H1 (cell line): Measurements from ENCODE around the gene POLDIP3. TPM values are rescaled to one million over a fixed set of nuclear protein-coding genes. Genes with fewer than 3 reads are reported as not detected.

ENCODE experiments used
- CTCF ChIA-PET: fragments of 300-600 bp; sonication (Branson Sonifier 250); formaldehyde crosslinking; loops from one replicate; lab custom pipeline; 2021; ENCODE audit not compliant: partially characterized antibody; lab: Charles Lee
- POLR2A ChIA-PET: fragments of 300-600 bp; sonication (Branson Sonifier 250); formaldehyde crosslinking; loops from one replicate; lab custom pipeline; 2021; ENCODE audit warnings: inconsistent platforms; ENCODE audit not compliant: partially characterized antibody; lab: Charles Lee
- DNase-seq, 2 experiments: peaks; one replicate each; pipeline versions ENCODE4 v3.0.0 to v3.0.0-alpha.2; 2010 to 2022; ENCODE audit warnings: low spot score in 2 of 2, low read depth in 1 of 2, mixed read lengths in 1 of 2
- FAIRE-seq: peaks from 2 replicates; lab custom pipeline; 2011; peaks lifted over from hg19 to GRCh38; lab: Jason Lieb, UNC
- H2AFZ ChIP-seq: 2 replicates; pipeline ENCODE4 v1.8.1; 2012; ENCODE audit warnings: low read length, inconsistent platforms
- H2AK5ac ChIP-seq: 2 replicates; pipeline ENCODE4 v1.6.1; 2013; ENCODE audit warnings: low read depth, low read length
- H2BK120ac ChIP-seq: replicated peaks from 2 replicates; pipeline ENCODE3; 2013; ENCODE audit warnings: low read depth, low read length, inconsistent platforms
- H2BK12ac ChIP-seq: 2 replicates; pipeline ENCODE4 v1.6.1; 2013; ENCODE audit warnings: low read depth, low read length
- H2BK15ac ChIP-seq: 2 replicates; pipeline ENCODE4 v1.6.1; 2013; ENCODE audit warnings: low read length
- H2BK20ac ChIP-seq: 2 replicates; pipeline ENCODE4 v1.6.1; 2013; ENCODE audit warnings: low read length
- H2BK5ac ChIP-seq: 2 replicates; pipeline ENCODE4 v1.6.1; 2013; ENCODE audit warnings: low read depth, low read length
- H3K14ac ChIP-seq: 2 replicates; pipeline ENCODE4 v1.6.1; 2013; ENCODE audit warnings: inconsistent platforms; ENCODE audit not compliant: insufficient read length
- H3K18ac ChIP-seq: 2 replicates; pipeline ENCODE4 v1.6.1; 2013; ENCODE audit warnings: low read length; ENCODE audit errors: extremely low read depth
- H3K23ac ChIP-seq: 2 replicates; pipeline ENCODE4 v1.6.1; 2013; ENCODE audit warnings: inconsistent platforms; ENCODE audit not compliant: insufficient read length
- H3K23me2 ChIP-seq: 2 replicates; pipeline ENCODE4 v1.6.1; 2013; ENCODE audit warnings: low read depth, low read length
- H3K27ac ChIP-seq: 2 replicates; pipeline ENCODE4 v1.6.1; 2011; ENCODE audit warnings: low read depth, low read length, inconsistent platforms
- H3K27me3 ChIP-seq, 4 experiments: replicated peaks in 1 of 4; 1 replicate in 1 of 4; 2 replicates in 3 of 4; pipeline versions ENCODE4 v1.6.1 to v1.8.1; 2011 to 2013; ENCODE audit warnings: low read length in 3 of 4, mild to moderate bottlenecking in 3 of 4, inconsistent platforms in 2 of 4, mixed read lengths in 2 of 4, moderate library complexity in 1 of 4; ENCODE audit not compliant: control insufficient read depth in 3 of 4, insufficient read depth in 3 of 4; ENCODE audit errors: extremely low read depth in 1 of 4
- H3K36me3 ChIP-seq, 4 experiments: 2 replicates each; pipeline versions ENCODE4 v1.6.1 to v1.8.1; 2011 to 2013; ENCODE audit warnings: mild to moderate bottlenecking in 4 of 4, low read length in 3 of 4, moderate library complexity in 2 of 4, control low read depth in 1 of 4, inconsistent platforms in 1 of 4; ENCODE audit not compliant: insufficient read depth in 4 of 4, control insufficient read depth in 2 of 4
- H3K4ac ChIP-seq: replicated peaks from 2 replicates; pipeline ENCODE3; 2013; ENCODE audit warnings: low read length, low read depth, mixed read lengths, inconsistent platforms; ENCODE audit not compliant: insufficient read length
- H3K4me1 ChIP-seq, 4 experiments: replicated peaks in 1 of 4; 1 replicate in 1 of 4; 2 replicates in 3 of 4; pipeline versions ENCODE4 v1.6.1 to v1.8.1; 2011 to 2013; ENCODE audit warnings: low read length in 3 of 4, inconsistent platforms in 2 of 4, mixed read lengths in 1 of 4; ENCODE audit not compliant: insufficient read depth in 4 of 4, control insufficient read depth in 3 of 4
- H3K4me2 ChIP-seq, 2 experiments: 2 replicates each; pipeline versions ENCODE4 v1.6.1 to v1.8.1; 2011 to 2013; ENCODE audit warnings: low read depth in 2 of 2, low read length in 2 of 2, control low read depth in 1 of 2, inconsistent platforms in 1 of 2, mild to moderate bottlenecking in 1 of 2; ENCODE audit not compliant: insufficient read depth in 1 of 2
- H3K4me3 ChIP-seq, 4 experiments: fragments of 200-600, 300-600 bp in 1 of 4; sonication (generic), shearing (Covaris generic), sonication (Bioruptor Twin) in 1 of 4; 2 replicates each; pipeline versions ENCODE4 v1.5.1 to v1.8.1; 2011 to 2016; ENCODE audit warnings: low read length in 4 of 4, low read depth in 3 of 4, control low read depth in 2 of 4, inconsistent platforms in 2 of 4, mild to moderate bottlenecking in 2 of 4, mixed read lengths in 1 of 4, moderate library complexity in 1 of 4; ENCODE audit not compliant: insufficient read depth in 2 of 4; ENCODE audit errors: extremely low read depth in 1 of 4
- H3K56ac ChIP-seq: replicated peaks from 2 replicates; pipeline ENCODE3; 2013; ENCODE audit warnings: low read depth, mild to moderate bottlenecking, mixed read lengths, low read length, inconsistent platforms; ENCODE audit not compliant: insufficient read length
- H3K79me1 ChIP-seq: 2 replicates; pipeline ENCODE4 v1.6.1; 2013; ENCODE audit warnings: low read depth, low read length, control low read depth
- H3K79me2 ChIP-seq, 2 experiments: 2 replicates each; pipeline versions ENCODE4 v1.6.1 to v1.8.1; 2012 to 2013; ENCODE audit warnings: low read length in 2 of 2, mild to moderate bottlenecking in 2 of 2, inconsistent platforms in 1 of 2; ENCODE audit not compliant: insufficient read depth in 2 of 2, control insufficient read depth in 1 of 2
- H3K9ac ChIP-seq, 4 experiments: replicated peaks in 1 of 4; 1 replicate in 1 of 4; 2 replicates in 3 of 4; pipeline versions ENCODE4 v1.6.1 to v1.8.1; 2011 to 2013; ENCODE audit warnings: low read depth in 3 of 4, low read length in 3 of 4, control low read depth in 2 of 4, mild to moderate bottlenecking in 2 of 4, moderate library complexity in 2 of 4, inconsistent platforms in 1 of 4; ENCODE audit errors: extremely low read depth in 1 of 4
- H3K9me3 ChIP-seq, 2 experiments: 2 replicates each; pipeline versions ENCODE4 v1.6.1 to v1.8.1; 2012 to 2013; ENCODE audit warnings: mild to moderate bottlenecking in 2 of 2, moderate library complexity in 2 of 2, control low read depth in 1 of 2, inconsistent platforms in 1 of 2, low read depth in 1 of 2, low read length in 1 of 2, mixed read lengths in 1 of 2; ENCODE audit not compliant: insufficient read depth in 2 of 2
- H4K20me1 ChIP-seq, 2 experiments: replicated peaks in 1 of 2; 2 replicates each; pipeline versions ENCODE3 to v1.8.1; 2011 to 2013; ENCODE audit warnings: inconsistent platforms in 2 of 2, low read length in 2 of 2, mild to moderate bottlenecking in 1 of 2; ENCODE audit not compliant: insufficient read depth in 2 of 2, control insufficient read depth in 1 of 2
- H4K5ac ChIP-seq: 2 replicates; pipeline ENCODE4 v1.6.1; 2013; ENCODE audit warnings: low read length, low read depth, mixed read lengths, inconsistent platforms; ENCODE audit not compliant: insufficient read length
- H4K8ac ChIP-seq: 2 replicates; pipeline ENCODE4 v1.8.0; 2013; ENCODE audit warnings: mild to moderate bottlenecking, moderate library complexity, low read length, inconsistent platforms; ENCODE audit not compliant: insufficient read depth; ENCODE audit errors: extremely low read depth
- H4K91ac ChIP-seq: replicated peaks from 2 replicates; pipeline ENCODE3; 2013; ENCODE audit warnings: low read length, mixed read lengths, inconsistent platforms; ENCODE audit not compliant: insufficient read length
- POU5F1 ChIP-seq: IDR thresholded peaks from 2 replicates; pipeline ENCODE4 v1.6.1; 2011; ENCODE audit warnings: low read depth, mild to moderate bottlenecking, low read length, moderate library complexity
- SP4 ChIP-seq: IDR thresholded peaks from 2 replicates; pipeline ENCODE4 v1.6.1; 2012; ENCODE audit warnings: low read length, inconsistent platforms
- WGBS, 2 experiments: shearing (Covaris generic) in 1 of 2; methylation state at CpG; one replicate each; pipeline versions ENCODE4 v1.1.6 to v1.1.7; 2013 to 2015; ENCODE audit warnings: low lambda C conversion rate in 2 of 2, mixed read lengths in 2 of 2, inconsistent platforms in 1 of 2, low coverage in 1 of 2, missing lambda C conversion rate in 1 of 2; ENCODE audit not compliant: insufficient replicate concordance in 2 of 2, insufficient coverage in 1 of 2, insufficient read length in 1 of 2; ENCODE audit errors: extremely low coverage in 1 of 2, missing lambda C conversion rate in 1 of 2; 5-methylcytosine and 5-hydroxymethylcytosine counted together
- polyA plus RNA-seq, 7 experiments: library from polyadenylated mRNA; depleted of rRNA in 3 of 7; stranded (reverse) in 5 of 7; unstranded in 2 of 7; fragments of >200 nt in 5 of 7; fragments of 200-250 nt in 2 of 7; gene quantifications; 1 replicate in 5 of 7; 2 replicates in 1 of 7; 4 replicates in 1 of 7; pipeline versions ENCODE4 v1.2.1 to v1.2.3, GENCODE V29; 2011 to 2013; ENCODE audit warnings: missing spikeins in 2 of 7, mixed read lengths in 2 of 7
- total RNA-seq: library from RNA; stranded (reverse); fragmentation: NEBNext Ultra II Directional; extraction: Animal tissue kit (Norgen Biotek cat#: 25700); gene quantifications from 2 replicates; pipeline ENCODE4 v1.2.1, GENCODE V29; 2021
- TF ChIP-seq, protein P1 (sequence below): IDR thresholded peaks from 2 replicates; pipeline ENCODE4 v1.6.1; 2012; ENCODE audit warnings: low read length, inconsistent platforms

The POLDIP3 gene
- total and polyA plus RNA-seq, 2 of the 8 experiments (the other 6 are each of a cell fraction or from before 2014, with no cell fraction given) = 43.5 to 84.6 TPM

DNA sequence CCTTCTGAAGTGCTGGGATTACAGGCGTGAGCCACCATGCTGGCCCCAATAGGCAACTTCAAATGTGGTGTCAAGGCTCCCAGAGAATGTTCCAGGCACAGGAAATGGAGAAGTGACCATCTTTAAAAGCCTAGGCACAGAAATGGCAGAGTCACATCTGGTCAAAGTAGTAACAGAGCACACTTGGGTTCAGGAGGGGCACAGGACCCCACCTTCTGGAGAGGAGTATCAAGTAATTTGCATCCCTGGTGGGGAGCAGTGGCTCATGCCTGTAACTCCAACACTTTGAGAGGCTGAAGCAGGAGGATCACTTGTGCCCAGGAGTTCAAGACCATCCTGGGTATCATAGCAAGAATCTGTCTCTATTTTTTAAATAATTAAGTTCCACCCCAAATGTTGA, 31.7 kb downstream of the POLDIP3 start:
- peaks cover 0 to 5% of the 10 kb centered on the region in 2 experiments for H4K20me1 ChIP-seq
- H3K4ac ChIP-seq = no peak overlapping the region
- ChIA-PET CTCF (interaction anchor here (0.6 kb wide), 1 partner anchor 646 kb away, joined by 3 read pairs; no protein-coding TSS in a partner anchor), POLR2A (interaction anchor here (0.7 to 28.3 kb wide), 5 partner anchors 9 to 196 kb away, joined by 3 to 399 read pairs (median 18); partner anchors contain the start of gene POLDIP3)
- no peaks in the 10 kb centered on the region for H3K27me3 ChIP-seq
- no peak overlapping the region for H3K27ac ChIP-seq
- no peaks in the 10 kb centered on the region; the same call in 1 of the 2 replicates for H3K79me1 ChIP-seq
- FAIRE-seq (no peak), DNase-seq (no peak)
- no peaks in the 10 kb centered on the region; the same call in 1 of the 2 replicates for H3K23me2 ChIP-seq
- no peak overlapping the region for H3K9ac ChIP-seq
- no peak overlapping the region for H2BK5ac ChIP-seq
- H2BK20ac ChIP-seq = no peak overlapping the region
- no peak overlapping the region for H4K91ac ChIP-seq
- no peak overlapping the region for H3K23ac ChIP-seq
- no peak overlapping the region for H2BK12ac ChIP-seq
- H2AK5ac ChIP-seq = no peak overlapping the region
- H2AFZ ChIP-seq = no peak overlapping the region
- no peak overlapping the region for H2BK120ac ChIP-seq
- H3K79me2 ChIP-seq = peaks cover 0 to 10% of the 10 kb centered on the region in 2 experiments; a peak in 2 of 4 replicates
- H3K56ac ChIP-seq = no peak overlapping the region
- H3K9me3 ChIP-seq = no peaks in the 10 kb centered on the region
- no peak overlapping the region; a peak in 1 of 4 replicates for H3K4me2 ChIP-seq
- H3K14ac ChIP-seq = no peak overlapping the region
- H3K18ac ChIP-seq = no peak overlapping the region
- no peak overlapping the region for H4K5ac ChIP-seq
- H3K36me3 ChIP-seq = peaks cover 31 to 55% (median 50%) of the 10 kb centered on the region in 4 experiments
- no peaks in the 10 kb centered on the region for H3K4me1 ChIP-seq
- WGBS, 2 experiments = 94% methylated on average over 1 of the region's 1 CpG; no CpG with 5 or more reads in 1 of the 2 experiments
- TF ChIP-seq, protein P1, sequence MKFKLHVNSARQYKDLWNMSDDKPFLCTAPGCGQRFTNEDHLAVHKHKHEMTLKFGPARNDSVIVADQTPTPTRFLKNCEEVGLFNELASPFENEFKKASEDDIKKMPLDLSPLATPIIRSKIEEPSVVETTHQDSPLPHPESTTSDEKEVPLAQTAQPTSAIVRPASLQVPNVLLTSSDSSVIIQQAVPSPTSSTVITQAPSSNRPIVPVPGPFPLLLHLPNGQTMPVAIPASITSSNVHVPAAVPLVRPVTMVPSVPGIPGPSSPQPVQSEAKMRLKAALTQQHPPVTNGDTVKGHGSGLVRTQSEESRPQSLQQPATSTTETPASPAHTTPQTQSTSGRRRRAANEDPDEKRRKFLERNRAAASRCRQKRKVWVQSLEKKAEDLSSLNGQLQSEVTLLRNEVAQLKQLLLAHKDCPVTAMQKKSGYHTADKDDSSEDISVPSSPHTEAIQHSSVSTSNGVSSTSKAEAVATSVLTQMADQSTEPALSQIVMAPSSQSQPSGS = no peak
- no peak for TF ChIP-seq POU5F1
- no peak for TF ChIP-seq SP4
- TF ChIP-seq, all 59 proteins: peak for 0
- no peak overlapping the region for H3K4me3 ChIP-seq
- no peak overlapping the region for H4K8ac ChIP-seq
- H2BK15ac ChIP-seq = no peak overlapping the region
